Breast epithelium (tissue), 4 donors: ENCODE results near the gene HLA-DPA1. TPM values are rescaled to one million over a fixed set of nuclear protein-coding genes. Genes with fewer than 3 reads are reported as not detected.

Experiments
- DNase-seq, 2 donors: peaks; one replicate each; pipeline ENCODE4 v3.0.0-alpha.2; 2019; ENCODE audit warnings: low spot score in 2 of 2
- H3K27ac ChIP-seq, 2 donors: fragments of 200-600 bp; sonication (generic) in 1 of 2; one replicate each; pipeline ENCODE4 v1.5.1; 2016 to 2019; ENCODE audit warnings: mild to moderate bottlenecking in 1 of 2
- H3K27me3 ChIP-seq, 2 donors: fragments of 200-600 bp; sonication (generic) in 1 of 2; one replicate each; pipeline versions ENCODE4 v1.5.1 to v1.6.0; 2017 to 2019; ENCODE audit warnings: control low read depth in 1 of 2, mild to moderate bottlenecking in 1 of 2
- H3K36me3 ChIP-seq: fragments of 200-600 bp; one replicate; pipeline ENCODE4 v1.5.1; 2019
- H3K4me1 ChIP-seq, 2 donors: fragments of 200-600 bp; sonication (generic); one replicate each; pipeline ENCODE4 v1.5.1; 2016 to 2019; ENCODE audit warnings: control low read depth in 1 of 2
- H3K4me3 ChIP-seq, 3 donors: fragments of 200-600 bp; sonication (generic); 1 replicate in 2 of 3; 2 replicates in 1 of 3; pipeline ENCODE4 v1.5.1; 2016 to 2019; ENCODE audit warnings: mild to moderate bottlenecking in 3 of 3, moderate library complexity in 2 of 3
- H3K9me3 ChIP-seq, 2 donors: fragments of 200-600 bp; sonication (generic) in 1 of 2; one replicate each; pipeline ENCODE4 v1.5.1; 2016 to 2019; ENCODE audit warnings: control low read depth in 1 of 2
- CTCF ChIP-seq, 3 donors: fragments of 450-650 bp; IDR thresholded peaks; one replicate each; pipeline ENCODE4 v1.5.1; 2016 to 2017; ENCODE audit warnings: antibody characterized with exemption in 3 of 3, mild to moderate bottlenecking in 3 of 3, moderate library complexity in 3 of 3
- POLR2A ChIP-seq: fragments of 450-650 bp; IDR thresholded peaks from one replicate; pipeline ENCODE4 v1.6.1; 2016; ENCODE audit warnings: antibody characterized with exemption, mild to moderate bottlenecking, moderate library complexity
- POLR2AphosphoS5 ChIP-seq, 3 donors: sonication (generic); formaldehyde crosslinking; IDR thresholded peaks; one replicate each; pipeline ENCODE4 v1.6.1; 2017; ENCODE audit warnings: antibody characterized with exemption in 3 of 3
- intact Hi-C: fragments of 100-400 bp; cut with DNase I; formaldehyde crosslinking; loops from one replicate; pipeline ENCODE4 v1.15.1; 2023; ENCODE audit warnings: low total_unique reads
- total RNA-seq, 3 donors: library from RNA; depleted of rRNA; stranded (reverse); fragments of >200 nt; gene quantifications; one replicate each; pipeline ENCODE4 v1.1.0, GENCODE V29; 2016

Gene HLA-DPA1
- total RNA-seq, 3 donors from 2014 or later, result 51.8 to 116 (median 75.4) TPM

DNA sequence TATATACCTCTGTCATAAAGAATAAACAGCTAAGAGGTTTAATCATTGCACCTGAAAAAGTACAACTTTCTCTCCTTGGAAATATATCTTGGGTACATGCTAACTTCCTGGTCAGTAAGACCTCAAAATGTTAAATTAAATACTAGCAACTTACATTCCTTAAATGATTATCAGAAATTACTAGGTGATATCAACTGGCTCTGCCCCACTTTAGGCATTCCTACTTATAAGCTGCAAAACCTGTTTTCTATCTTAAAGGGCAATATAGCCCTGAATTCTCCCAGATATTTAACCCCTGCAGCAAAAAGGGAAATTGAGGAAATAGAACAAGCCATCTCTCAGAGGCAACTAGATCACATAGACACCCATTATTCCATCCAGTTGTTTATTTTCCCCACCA, 20.8 kb downstream of the HLA-DPA1 start:
- Histone ChIP-seq H3K36me3 (no peaks in the 10 kb centered on the region), H3K4me1 (no peaks in the 10 kb centered on the region), H3K27ac (no peak overlapping the region), H3K27me3 (peaks cover 0 to 5% of the 10 kb centered on the region in 2 donors), H3K4me3 (no peak overlapping the region), H3K9me3 (no peaks in the 10 kb centered on the region)
- intact Hi-C loops, result no loop called here
- DNase-seq, result no peak
- TF ChIP-seq POLR2A, result no peak

DNA sequence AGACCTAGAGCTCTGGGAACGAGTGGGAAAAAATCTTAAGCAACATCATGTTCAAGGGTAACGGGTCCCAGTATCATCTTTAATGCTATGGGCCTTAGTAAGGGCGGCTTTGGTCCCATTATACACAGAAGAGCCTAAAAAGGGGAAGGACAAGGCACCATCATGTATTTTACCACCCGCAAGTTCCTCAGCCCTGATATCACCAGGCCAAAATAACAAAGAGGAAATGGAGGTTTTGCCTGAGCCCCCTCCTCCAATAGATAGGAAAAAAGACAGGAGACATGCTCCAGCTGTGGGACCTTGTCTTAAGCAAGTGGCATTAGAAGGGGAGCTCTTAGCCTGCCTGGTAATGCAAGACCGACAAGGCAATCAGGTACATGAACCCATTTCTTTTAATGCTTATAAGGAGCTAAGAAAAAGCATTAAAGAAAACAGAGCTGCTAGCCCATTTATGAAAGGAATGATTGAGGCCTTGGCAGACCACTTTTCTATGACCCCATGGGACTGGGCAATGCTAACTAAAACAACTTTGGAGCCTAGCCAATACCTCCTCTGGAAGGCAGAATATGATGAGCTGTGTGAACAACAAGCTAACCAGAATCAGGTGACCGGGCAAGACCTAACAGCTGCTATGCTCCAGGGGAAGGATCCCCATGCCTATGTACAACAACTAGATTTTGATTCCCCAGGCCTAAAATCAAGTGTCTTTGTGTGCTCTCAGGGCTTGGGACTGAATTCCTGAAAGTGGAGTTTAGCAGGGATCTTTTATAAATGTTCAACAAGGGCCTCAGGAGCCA, 23.2 kb downstream of the HLA-DPA1 start:
- peaks cover 0 to 5% of the 10 kb centered on the region in 2 donors for H3K27me3 ChIP-seq
- intact Hi-C loops, result no loop called here
- no peak for TF ChIP-seq POLR2A
- no peak for TF ChIP-seq CTCF (IDR thresholded peaks at IDR 0.05)
- no peak for TF ChIP-seq POLR2AphosphoS5 (IDR thresholded peaks at IDR 0.05)
- no peaks in the 10 kb centered on the region for H3K9me3 ChIP-seq
- H3K4me3 ChIP-seq, result no peak overlapping the region
- H3K36me3 ChIP-seq, result no peaks in the 10 kb centered on the region
- no peak for DNase-seq
- no peaks in the 10 kb centered on the region for H3K4me1 ChIP-seq
- no peak overlapping the region for H3K27ac ChIP-seq

DNA sequence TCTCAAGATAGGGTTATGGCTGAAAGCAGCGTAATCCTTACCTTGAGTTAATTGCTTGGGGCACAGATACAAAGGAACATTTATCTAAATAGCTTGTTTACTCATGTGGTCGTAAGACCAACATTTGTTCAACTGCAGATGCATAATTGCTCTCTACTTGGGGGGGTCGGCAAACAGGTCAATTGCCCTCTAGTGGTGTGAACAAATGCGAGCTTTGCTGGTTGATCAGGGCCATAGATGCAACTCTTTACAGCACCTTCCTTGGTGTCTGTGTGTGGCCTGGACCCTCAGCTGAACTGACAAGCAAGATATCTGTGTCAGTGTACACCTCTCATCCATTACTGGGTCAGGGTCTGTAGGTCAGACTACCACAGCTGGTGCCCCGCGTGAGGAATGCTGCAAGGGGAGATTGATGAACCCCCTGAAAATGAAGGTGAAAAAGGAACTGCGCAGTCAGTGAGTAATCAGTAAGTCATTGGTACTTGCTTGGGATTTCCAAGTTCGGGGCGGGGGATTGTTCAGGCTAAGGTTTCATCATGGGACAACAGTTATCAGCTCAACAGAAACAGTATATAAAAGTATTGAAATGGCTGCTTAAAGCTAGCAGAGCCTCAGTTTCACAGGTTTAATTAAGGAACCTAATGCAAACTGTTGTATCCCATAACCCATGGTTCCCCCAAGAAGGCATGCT, 24.0 kb downstream of the HLA-DPA1 start:
- Histone ChIP-seq H3K4me1 (no peaks in the 10 kb centered on the region), H3K27ac (no peak overlapping the region), H3K27me3 (peaks cover 0 to 5% of the 10 kb centered on the region in 2 donors), H3K9me3 (no peaks in the 10 kb centered on the region), H3K4me3 (no peak overlapping the region), H3K36me3 (no peaks in the 10 kb centered on the region)
- intact Hi-C loops, result no loop called here
- no peak for DNase-seq
- TF ChIP-seq POLR2AphosphoS5 (IDR thresholded peaks at IDR 0.05), result no peak
- TF ChIP-seq CTCF (IDR thresholded peaks at IDR 0.05), result no peak
- no peak for TF ChIP-seq POLR2A

GRCh38 chr6:33040157-33040556, 33.3 kb downstream of the HLA-DPA1 start:
- Histone ChIP-seq H3K9me3 (no peaks in the 10 kb centered on the region), H3K36me3 (no peaks in the 10 kb centered on the region), H3K4me3 (no peak overlapping the region), H3K4me1 (no peaks in the 10 kb centered on the region), H3K27me3 (no peaks in the 10 kb centered on the region), H3K27ac (no peak overlapping the region)
- intact Hi-C loops, result no loop called here
- no peak for TF ChIP-seq POLR2A
- TF ChIP-seq POLR2AphosphoS5 (IDR thresholded peaks at IDR 0.05), result no peak
- no peak for TF ChIP-seq CTCF (IDR thresholded peaks at IDR 0.05)
- DNase-seq, result no peak

- Histone ChIP-seq H3K27me3 (no peaks in the 10 kb centered on the region), H3K27ac (no peak overlapping the region), H3K4me1 (no peaks in the 10 kb centered on the region), H3K4me3 (no peak overlapping the region), H3K9me3 (no peaks in the 10 kb centered on the region), H3K36me3 (no peaks in the 10 kb centered on the region)
- TF ChIP-seq CTCF (IDR thresholded peaks at IDR 0.05), result no peak
- no peak for TF ChIP-seq POLR2A
- no peak for TF ChIP-seq POLR2AphosphoS5 (IDR thresholded peaks at IDR 0.05)
- no peak for DNase-seq
- intact Hi-C loops, result no loop called here
These were observed 36.9 kb downstream of the HLA-DPA1 start for GRCh38 chr6:33036535-33036934.
